Endometrial microvascular endothelial cells (primary cell): Measurements from ENCODE around the gene SRRD. TPM values are rescaled to one million over a fixed set of nuclear protein-coding genes. Genes with fewer than 3 reads are reported as not detected.

Experiments used
- in situ Hi-C: cut with HindIII; loops from 2 replicates; pipeline ENCODE4 v1.10.0; 2017; ENCODE audit warnings: low sequenced_read_pairs, low pct_unique_long_range_greater_than_20kb; ENCODE audit errors: inconsistent ontology term
- total RNA-seq: library from RNA; depleted of rRNA; stranded (reverse); fragments of >200 nt; gene quantifications from one replicate; pipeline ENCODE4 v1.2.3, GENCODE V29; 2015; ENCODE audit errors: inconsistent ontology term

Gene SRRD
- total RNA-seq, 1 donor from 2014 or later: 48.1 TPM

- in situ Hi-C loops: no loop called here
Observed at GRCh38 chr22:26452236-26453016, 31.3 kb upstream of the SRRD start.

GRCh38 chr22:26453216-26453615, 30.5 kb upstream of the SRRD start:
- in situ Hi-C loops: no loop called here

GRCh38 chr22:26453812-26454500, 29.7 kb upstream of the SRRD start:
- in situ Hi-C loops: no loop called here

- in situ Hi-C loops: no loop called here
Observed at GRCh38 chr22:26457661-26458272, 25.9 kb upstream of the SRRD start.

GRCh38 chr22:26460202-26460601, 23.5 kb upstream of the SRRD start:
- in situ Hi-C loops: no loop called here

- in situ Hi-C loops: no loop called here
Observed at GRCh38 chr22:26461188-26461810, 22.4 kb upstream of the SRRD start.

GRCh38 chr22:26462051-26462450, 21.6 kb upstream of the SRRD start:
- in situ Hi-C loops: no loop called here

GRCh38 chr22:26462641-26463040, 21.0 kb upstream of the SRRD start:
- in situ Hi-C loops: no loop called here

- in situ Hi-C loops: no loop called here
Observed at GRCh38 chr22:26463101-26463661, 20.5 kb upstream of the SRRD start.

GRCh38 chr22:26463688-26464087, 20.0 kb upstream of the SRRD start:
- in situ Hi-C loops: no loop called here

- in situ Hi-C loops: no loop called here
Observed at GRCh38 chr22:26464312-26464711, 19.4 kb upstream of the SRRD start.

- in situ Hi-C loops: no loop called here
Observed at GRCh38 chr22:26466196-26466595, 17.5 kb upstream of the SRRD start.

- in situ Hi-C loops: no loop called here
Observed at GRCh38 chr22:26470807-26471206, 12.9 kb upstream of the SRRD start.

GRCh38 chr22:26471522-26471921, 12.2 kb upstream of the SRRD start:
- in situ Hi-C loops: no loop called here

- in situ Hi-C loops: no loop called here
Observed at GRCh38 chr22:26474682-26475081, 9.0 kb upstream of the SRRD start.

- in situ Hi-C loops: no loop called here
Observed at GRCh38 chr22:26476705-26477340, 6.9 kb upstream of the SRRD start.

- in situ Hi-C loops: no loop called here
Observed at GRCh38 chr22:26477341-26477731, 6.3 kb upstream of the SRRD start.

- in situ Hi-C loops: no loop called here
Observed at GRCh38 chr22:26479043-26479791, 4.5 kb upstream of the SRRD start.
